RCC 7860 (cell line): ENCODE data around the gene HSF2BP.
"Not testable (repeated sequence)": the region's sequence is repeated elsewhere in the genome, so short reads cannot be mapped to it uniquely, and the experiment has no call there.

ENCODE experiments used
- DNase-seq: peaks from one replicate; pipeline ENCODE4 v3.0.0-alpha.2; 2015; ENCODE audit warnings: low spot score
- FAIRE-seq: peaks from 2 replicates; lab custom pipeline; 2012; peaks lifted over from hg19 to GRCh38; lab: Jason Lieb, UNC

Gene HSF2BP

DNA sequence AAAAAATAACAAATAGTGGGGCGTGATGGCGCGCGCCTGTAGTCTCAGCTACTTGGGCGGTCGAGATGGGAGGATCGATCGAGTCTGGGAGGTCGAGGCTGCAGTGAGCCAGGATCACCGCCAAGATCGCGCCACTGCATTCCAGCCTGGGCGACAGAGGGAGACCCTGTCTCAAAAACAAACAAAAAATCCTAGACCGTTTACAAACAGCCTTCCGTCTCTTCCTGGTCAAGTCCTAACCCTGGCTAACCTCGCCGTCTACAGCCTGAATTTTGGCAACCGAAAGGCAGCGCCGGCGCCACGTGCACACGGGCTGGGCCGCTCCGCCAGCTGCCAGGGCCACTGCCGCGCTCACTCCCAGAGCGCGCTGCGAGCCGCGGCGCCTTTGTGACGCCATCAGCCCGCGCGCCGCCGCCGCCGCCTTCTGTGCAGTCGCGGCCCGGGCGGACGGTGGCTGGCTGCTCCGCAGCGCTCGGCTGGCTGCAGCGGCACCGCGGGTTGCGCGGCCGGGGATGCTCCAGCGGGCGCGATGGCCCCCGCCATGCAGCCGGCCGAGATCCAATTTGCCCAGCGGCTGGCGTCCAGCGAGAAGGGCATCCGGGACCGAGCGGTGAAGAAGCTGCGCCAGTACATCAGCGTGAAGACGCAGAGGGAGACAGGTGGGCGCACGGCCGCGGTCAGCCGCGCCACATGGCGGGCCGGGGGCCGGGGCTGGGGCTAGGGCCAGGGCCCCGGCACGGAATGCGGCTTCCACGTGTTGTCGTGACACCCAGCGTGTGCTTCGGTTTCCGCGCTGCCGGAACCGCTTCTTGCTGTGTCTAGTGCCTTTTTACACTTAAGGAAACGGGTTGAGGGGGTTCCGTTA is at the start of gene HSF2BP, which contains the start of gene RRP1B:
Gene HSF2BP, minus strand, starts transcription at position 353 of the 865 bp plus-strand sequence. CDS start 1,392 bp downstream, outside the sequence.
Gene RRP1B, plus strand, starts transcription at position 425 of the 865 bp plus-strand sequence. Its CDS starts 105 bp downstream, at position 530.
- DNase-seq = peak; percentile 66

DNA sequence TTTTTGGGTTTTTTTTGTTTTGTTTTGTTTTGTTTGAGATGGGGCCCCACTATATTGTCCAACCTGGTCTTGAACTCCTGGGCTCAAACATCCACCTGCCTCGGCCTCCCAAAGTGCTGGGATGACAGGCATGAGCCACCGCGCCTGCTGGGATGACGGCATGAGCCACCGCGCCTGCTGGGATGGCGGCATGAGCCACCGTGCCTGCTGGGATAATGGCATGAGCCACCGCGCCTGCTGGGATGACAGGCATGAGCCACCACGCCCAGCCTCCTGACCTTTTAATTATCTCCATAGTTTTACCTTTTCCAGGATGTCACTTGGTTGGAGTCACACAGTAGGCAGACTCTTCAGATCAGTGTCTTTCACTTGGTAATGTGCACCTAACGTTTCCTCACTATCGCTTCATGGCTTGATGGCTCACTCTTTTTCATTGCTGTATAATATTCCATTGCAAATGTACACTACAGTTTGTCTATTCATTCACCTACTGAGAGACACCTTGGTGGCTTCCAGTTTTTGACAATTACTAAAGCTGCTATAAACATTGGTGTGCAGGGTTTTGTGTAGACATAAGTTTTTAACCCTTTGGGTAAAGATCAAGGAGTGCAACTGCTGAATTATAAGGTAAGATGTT is 49.6 kb upstream of the HSF2BP start:
- DNase-seq (no peak), FAIRE-seq (no peak)

More for the DNA sequence above, at the start of gene HSF2BP, which contains the start of gene RRP1B:
- no peak for FAIRE-seq

DNA sequence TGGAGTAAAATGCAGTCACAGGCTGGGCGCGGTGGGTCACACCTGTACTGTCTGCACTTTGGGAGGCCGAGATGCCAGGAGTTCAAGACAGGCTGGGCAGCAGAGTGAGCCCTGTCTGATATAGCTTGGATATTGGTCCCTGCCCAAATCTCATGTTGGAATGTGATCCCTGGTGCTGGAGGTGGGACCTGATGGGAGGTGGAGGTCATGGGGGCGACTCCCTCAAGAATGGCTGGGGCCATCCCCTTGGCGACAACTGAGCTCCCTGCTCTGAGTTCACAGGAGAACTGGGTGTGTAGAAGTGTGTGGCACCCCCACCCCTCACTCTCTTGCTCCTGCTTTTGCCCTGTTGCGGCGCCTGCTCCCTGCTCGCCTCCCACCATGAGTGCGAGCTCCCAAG is 48.2 kb upstream of the HSF2BP start:
- FAIRE-seq (no peak), DNase-seq (no peak)

DNA sequence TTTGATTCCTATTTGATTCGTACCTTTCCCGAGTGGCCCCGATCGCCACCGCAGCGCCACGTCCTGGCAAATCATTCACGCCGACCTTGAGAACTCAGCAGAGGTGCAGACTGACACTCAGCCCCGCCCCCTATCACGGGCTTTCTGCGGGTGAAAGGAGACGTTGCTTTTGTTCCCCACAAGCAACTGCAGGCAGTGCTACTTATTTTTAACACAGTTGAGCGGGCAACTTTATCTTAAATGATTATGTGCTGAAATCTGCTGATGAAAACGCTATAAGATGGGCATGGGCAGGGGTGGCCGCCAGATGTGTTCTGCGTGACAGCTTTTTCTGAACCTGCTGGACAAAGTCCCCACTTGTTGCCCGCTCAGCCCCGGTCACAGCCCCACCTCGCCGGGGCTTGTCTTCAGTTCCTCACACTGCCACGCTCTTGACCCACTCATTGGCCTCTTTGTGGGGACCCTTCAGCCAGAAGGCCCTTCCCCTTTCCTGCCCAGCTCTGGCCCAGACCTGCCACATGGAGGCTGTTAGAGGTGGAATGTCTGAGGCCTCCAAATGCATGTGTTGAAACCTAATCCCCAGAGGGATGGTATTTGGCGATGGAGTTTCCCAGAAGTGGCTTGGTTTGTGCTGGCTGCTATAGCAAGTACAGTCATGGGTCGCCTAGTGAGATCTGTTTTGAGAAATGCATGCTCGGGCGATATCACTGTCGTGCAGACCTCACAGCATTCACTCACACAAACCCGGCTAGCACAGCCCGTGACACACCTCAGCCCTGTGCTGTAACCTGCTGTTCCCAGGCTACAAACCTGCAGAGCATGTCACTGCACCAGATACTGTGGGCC is 44.0 kb upstream of the HSF2BP start:
- FAIRE-seq = no peak
- DNase-seq = no peak

DNA sequence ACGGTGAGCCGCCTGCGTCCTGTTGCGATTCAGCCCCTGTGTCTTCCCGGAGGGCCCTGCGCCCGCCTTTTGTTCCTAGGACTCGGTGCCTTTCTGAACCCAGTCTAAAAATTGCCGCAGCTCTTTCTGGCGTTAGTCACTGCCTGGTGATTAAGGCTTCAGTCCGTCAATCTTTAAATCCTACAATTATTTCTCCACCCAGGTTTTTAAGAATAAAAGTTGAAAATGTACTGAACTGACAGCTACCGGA is 43.4 kb upstream of the HSF2BP start:
- no peak for FAIRE-seq
- no peak for DNase-seq

DNA sequence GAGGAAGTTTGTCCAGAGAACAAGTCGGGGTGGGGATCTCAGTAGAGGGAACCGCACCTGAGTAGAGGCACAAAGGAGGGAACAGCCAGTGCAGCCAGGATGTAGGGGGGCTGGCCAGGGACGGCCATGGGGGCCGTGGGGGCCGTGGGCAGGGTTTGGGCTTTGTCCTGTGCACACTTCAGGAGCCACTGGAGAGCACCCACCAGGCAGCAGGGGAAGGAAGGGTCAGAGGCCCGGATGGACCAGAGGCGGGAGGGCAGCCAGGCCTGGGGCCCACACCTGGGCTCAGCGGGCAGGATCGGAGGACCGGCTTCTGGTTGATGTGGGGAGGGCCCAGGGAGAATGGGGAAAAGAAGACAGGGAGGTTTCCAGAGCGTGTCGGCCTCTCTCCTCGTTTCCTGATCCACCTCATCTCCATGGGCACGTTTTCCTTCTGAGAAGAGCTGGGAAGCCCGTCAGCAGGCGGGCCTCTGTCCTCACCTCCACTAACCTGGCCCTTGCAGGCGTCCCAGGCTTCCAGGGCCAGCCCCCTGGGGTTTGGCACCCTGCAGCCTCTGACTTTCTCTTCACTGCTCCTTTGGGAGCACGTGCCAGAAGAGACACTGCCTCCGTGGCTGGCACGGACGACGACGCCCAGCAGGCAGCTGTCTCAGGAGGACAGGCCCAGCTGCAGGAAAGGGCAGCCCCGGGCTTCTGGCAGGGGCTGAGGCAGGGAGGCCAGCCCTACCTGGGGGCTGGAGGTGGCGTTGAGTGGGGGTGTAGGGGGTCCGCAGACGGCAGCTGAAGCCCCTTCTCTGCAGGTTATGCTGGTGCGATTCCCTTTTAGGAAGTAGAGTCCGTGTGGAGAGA is 42.9 kb upstream of the HSF2BP start:
- no peak for FAIRE-seq
- no peak for DNase-seq

DNA sequence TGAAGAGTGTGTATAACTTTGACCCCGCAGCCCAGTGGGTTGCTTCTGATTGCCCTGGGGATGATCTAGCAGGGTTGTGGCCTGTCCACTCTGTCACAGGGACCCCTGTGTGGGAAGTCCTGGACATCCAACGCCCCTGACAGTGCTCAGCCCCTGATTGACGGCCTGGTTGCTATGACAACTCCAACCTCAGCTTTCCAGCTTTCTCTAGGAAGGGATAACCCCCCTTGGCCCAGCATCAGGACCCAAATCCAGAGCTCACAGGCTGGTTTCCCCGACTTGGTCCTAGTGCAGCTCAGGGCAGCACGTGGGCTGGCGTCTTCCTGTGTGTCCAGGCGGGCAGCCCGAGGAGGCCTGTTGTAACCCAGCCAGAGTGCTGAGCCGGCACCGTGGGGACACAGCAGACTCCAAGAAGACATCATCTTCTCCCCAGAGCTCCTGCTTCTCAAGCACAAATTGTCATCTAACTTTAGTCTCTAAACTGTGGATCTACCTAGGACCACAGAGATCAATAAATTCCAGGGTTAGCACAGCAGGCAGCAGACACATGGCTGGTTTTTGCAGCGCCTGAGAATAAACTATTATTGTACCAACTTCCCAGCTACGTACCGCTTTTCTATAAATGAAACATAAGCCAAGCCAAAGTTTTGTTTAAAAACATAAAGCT is 40.8 kb upstream of the HSF2BP start:
- FAIRE-seq (no peak), DNase-seq (no peak)

DNA sequence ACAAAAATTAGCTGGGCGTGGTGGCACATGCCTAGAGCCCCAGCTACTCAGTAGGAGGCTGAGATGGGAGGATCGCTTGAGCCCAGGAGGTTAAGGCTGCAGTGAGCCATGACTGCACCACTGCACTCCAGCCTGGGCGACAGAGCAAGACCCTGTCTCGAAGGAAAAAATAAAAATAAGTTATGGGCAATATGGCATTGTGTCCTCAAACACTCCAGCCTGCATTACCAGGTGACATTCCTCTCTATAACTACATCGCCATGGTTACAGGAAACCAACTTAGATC is 40.1 kb upstream of the HSF2BP start:
- not testable (repeated sequence) for DNase-seq, FAIRE-seq

DNA sequence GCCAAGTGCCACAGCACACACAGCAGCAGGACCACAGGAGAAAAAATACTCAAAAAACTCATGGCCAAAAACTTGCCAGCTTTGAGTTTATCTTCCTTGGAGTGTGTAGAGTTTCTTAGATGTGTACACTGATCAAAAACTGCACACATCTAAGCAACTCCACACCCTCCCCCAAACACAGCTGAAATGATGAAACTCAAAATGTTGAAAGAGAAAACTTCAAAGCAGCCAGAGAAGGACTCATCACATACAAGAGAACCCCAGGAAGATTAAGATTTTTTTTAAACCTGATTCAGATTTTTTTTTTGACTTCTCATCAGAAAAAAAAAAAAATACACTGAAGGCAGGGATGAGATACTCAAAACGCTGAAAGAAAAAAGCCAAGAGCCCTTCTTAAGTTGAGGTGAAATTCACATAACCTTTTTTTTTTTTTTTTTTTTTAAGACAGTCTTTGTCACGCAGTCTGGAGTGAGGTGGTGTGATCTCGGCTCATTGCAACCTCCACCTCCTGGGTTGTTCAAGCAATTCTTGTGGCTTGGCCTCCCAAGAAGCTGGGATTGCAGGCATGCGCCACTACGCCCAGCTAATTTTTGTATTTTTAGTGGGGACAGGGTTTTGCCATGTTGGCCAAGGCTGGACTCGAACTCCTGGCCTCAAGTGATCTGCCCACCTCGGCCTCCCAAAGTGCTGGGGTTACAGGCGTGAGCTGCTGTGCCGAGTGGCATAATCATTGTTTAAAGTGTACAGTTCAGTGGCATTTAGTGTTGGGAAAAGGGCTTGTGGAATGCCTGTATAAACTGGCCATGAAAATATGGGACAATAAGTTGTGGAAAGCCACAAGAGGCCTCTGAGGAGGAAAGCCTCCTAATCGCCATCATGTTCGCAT is 38.7 kb upstream of the HSF2BP start:
- DNase-seq (no peak), FAIRE-seq (no peak)

DNA sequence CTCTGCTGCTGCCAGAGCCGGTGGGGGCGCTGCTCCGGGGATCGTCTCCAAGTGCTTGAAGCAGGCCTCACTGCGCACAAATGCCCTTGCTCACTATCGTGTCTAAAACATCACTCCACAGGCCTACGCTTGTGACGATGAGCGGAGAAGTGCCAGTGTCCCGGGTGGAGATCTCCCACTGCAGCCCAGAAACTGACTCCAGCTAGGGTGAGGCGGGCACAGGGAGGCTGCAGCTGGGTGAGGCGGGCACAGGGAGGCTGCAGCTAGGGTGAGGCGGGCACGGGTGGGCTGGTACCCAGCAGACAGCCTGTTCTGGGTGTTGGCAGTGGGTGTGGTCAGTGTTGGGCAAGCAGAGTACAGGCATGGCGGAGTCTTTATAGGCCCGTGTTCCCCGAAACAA is 36.9 kb upstream of the HSF2BP start:
- DNase-seq = no peak
- FAIRE-seq = no peak

DNA sequence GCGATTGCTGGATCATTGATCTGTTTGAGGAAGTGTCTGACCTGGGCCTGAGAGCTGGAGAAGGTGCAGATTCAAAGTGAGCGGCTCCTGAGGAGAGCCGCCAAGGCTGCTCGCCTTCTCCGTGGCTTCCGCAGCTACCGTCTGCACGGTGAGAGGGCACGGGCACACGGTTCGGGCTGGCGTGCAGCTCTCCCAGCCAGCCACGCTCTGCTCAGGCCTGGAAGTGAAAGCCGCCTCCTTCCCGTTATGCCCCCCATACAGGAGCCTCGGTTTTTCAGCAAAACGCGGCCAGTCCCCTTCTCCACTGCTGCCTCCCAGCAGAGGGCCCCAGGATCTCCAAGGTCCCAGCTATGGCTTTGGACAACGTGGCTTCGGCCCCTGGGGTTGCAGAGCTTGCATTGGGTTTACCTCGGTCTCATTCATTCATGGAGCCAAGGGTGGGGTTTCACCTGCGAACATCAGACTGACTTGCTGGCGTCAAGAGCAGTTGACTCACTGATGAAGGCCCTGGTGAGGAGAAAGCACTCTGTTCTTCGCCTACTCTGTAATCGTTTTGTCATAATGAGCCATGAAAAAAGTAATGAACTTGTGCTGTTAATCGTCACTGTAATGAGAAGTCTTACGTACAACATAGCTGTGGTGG is 35.3 kb upstream of the HSF2BP start:
- DNase-seq (no peak), FAIRE-seq (no peak)

DNA sequence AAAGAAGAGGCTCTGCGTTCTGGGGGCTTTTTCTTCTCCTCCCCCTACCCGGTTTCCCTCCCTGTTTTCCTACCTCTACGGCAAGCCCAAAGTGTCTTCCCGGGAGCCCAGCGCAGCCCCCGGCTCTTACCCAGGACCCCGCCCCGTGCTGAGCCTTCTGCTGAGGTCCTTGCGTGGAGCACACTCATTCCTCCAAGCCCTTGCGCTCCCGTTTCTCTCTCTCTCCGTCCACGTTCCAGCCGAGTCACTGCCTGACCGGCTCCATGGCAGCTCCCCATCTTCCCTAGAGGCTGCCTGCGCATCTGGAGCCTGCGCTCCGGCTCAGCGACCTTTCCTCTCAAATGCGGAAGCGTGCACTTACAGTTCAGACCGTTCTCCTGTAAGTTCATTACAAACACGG is 34.7 kb upstream of the HSF2BP start:
- no peak for FAIRE-seq
- no peak for DNase-seq

DNA sequence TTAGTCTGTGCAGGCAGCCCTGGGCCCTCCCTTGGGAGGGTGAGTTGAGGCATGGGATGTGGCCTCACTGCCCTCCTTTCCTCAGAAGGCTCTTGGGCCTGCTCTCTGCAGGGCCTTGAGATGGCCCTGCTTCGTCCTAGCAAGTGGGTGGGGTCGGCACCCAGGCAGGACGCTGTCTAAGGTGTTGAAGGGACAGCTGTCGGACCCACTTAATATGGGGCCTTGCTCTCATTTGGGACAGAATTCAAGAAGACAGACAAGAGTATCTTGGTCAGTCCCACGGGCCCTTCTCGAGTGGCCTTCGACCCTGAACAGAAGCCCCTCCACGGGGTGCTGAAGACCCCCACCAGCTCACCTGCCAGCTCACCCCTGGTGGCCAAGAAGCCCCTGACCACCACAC is 33.7 kb upstream of the HSF2BP start:
- FAIRE-seq = no peak
- DNase-seq = no peak

DNA sequence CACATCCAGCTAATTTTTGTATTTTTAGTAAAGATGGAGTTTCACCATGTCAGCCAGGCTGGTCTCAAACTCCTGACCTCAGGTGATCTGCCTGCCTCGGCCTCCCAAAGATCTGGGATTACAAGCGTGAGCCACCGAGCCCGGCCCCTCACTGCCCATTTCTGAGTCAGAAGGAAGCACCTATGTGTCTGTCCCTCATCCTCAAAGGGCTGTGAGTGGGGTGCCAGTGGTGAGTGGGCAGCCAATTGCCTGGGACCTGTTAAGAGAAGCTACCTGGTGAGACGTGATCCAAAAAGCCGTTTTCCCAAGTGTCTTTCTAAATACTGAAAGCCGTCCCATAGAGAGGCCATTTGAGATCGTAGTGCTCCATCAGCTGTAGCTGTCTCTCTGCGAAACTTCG is 32.5 kb upstream of the HSF2BP start:
- DNase-seq (no peak), FAIRE-seq (no peak)

DNA sequence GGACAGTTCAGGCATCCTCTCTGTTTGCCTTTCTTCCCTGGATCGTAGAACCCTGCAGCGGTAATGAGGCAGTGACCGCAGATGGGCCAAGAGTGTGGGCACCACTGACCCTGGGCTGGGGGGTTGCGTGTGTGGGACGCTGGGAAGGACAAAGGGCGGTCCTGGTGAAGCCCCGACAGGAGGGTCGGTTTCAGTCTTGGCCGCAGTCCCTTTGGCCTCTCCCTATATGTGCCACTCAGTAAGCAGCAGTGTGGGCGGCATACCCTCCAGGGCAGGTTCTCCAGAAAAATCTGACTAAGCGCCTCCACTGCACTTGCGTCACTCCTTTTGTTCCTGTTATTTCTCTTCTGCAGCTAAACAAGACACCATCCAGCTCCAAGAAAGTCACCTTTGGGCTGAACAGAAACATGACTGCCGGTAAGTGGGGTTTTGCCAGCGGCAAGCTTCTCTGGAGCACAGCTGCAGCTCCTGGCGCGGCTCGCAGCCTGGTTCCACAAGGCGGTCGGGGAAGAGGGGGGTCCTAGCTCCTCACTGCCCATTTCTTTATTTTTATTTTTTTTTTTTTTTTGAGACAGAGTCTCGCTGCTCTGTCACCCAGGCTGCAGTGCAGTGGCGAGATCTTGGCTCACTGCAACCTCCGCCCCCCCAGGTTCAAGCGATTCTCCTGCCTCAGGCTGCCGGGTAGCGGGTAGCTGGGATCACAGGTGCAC is 32.0 kb upstream of the HSF2BP start:
- no peak for FAIRE-seq

DNA sequence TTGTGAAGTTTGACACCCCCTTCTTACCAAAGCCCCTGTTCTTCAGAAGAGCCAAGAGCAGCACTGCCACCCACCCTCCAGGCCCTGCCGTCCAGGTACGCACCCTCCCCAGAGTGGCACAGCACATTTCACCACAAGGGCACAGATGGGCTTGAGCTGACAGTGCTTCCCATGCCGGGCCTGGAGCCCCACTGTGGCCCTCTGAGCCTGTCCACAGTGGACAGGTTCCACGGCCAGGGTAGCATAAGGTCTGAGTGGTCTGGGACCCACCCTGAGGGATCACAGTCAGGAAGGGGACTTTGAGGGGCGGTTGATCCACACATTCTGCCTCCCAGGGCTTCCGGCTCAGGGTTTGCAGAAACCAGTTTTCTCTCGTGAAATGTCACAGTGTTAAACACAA is 31.1 kb upstream of the HSF2BP start:
- DNase-seq = no peak
- no peak for FAIRE-seq

More for the DNA sequence above, 32.0 kb upstream of the HSF2BP start:
- no peak for DNase-seq

DNA sequence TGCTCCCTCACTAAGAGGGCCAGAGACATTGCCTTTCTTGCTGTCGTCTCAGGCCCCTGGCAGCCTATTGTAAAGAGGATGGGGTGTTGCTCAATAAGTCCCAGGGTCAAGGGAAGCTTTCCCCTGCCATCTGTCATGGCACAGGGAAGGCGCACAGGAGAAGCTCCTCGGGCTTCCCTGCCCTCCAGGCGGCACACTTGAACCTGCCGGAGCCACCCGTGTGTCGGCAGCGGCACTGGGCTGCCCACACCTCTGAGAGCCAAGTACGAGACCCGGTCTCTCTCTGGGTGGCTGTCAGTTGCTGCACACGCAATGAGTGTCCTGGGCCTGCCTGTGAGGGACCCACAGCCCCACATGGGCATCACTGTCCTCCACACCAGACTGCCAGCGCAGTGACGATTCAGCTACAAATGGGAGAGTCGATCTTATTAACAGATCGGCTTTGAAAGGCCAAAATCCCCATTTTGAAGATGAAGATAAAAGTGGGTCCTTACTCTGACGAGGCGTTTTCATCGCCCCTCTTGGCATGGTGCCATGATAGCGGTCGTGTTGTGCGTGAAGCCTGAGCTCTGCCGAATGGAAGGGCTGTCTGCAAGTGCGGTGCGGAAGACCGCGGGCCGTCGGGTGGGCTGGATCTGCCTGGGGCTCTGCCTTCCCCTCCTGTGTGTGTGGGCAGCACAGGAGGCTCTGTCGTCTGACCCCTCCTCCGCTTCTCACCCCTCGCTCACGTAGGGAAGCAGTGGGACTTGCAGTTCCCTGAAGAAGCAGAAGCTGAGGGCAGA is 30.5 kb upstream of the HSF2BP start:
- DNase-seq = no peak
- no peak for FAIRE-seq
